K562 (cell line): ENCODE results near the gene SLC31A1. TPM values are rescaled to one million over a fixed set of nuclear protein-coding genes. Genes with fewer than 3 reads are reported as not detected.

ENCODE experiments used
- ARID3B ChIP-seq: fragments of 250-450 bp; sonication (Bioruptor Pico); IDR thresholded peaks from 2 replicates; pipeline ENCODE4 v1.4.0; 2020; ENCODE audit warnings: borderline replicate concordance
- ETV1 ChIP-seq: fragments of 450-650 bp; conservative IDR thresholded peaks from 2 replicates; pipeline ENCODE4 v1.6.1; 2016; ENCODE audit warnings: missing genetic modification characterization, control low read depth, low read depth, missing compliant biosample characterization
- IRF1 ChIP-seq: sonication (generic); formaldehyde crosslinking; IDR thresholded peaks from 2 replicates; pipeline ENCODE4 v1.8.0; 2022; ENCODE audit warnings: missing genetic modification reagents, mild to moderate bottlenecking, borderline replicate concordance
- KAT7 ChIP-seq: sonication (generic); formaldehyde crosslinking; IDR thresholded peaks from 2 replicates; pipeline ENCODE4 v1.8.0; 2022; ENCODE audit warnings: missing genetic modification reagents, mild to moderate bottlenecking, borderline replicate concordance
- MXI1 ChIP-seq: IDR thresholded peaks from 2 replicates; pipeline ENCODE4 v1.6.1; 2011; ENCODE audit warnings: low read depth, mild to moderate bottlenecking, improper control_type of control experiment, low read length
- RNF219 ChIP-seq: fragments of 250-450 bp; sonication (Bioruptor Pico); IDR thresholded peaks from 2 replicates; pipeline ENCODE4 v1.5.0; 2022; ENCODE audit warnings: mild to moderate bottlenecking
- SREBF1 ChIP-seq: fragments of 150-350 bp; IDR thresholded peaks from 2 replicates; pipeline ENCODE4 v1.6.1; 2014; ENCODE audit warnings: antibody characterized with exemption, low read depth, low read length, borderline replicate concordance
- ZKSCAN8 ChIP-seq: fragments of 200-800 bp; sonication (Bioruptor generic); IDR thresholded peaks from 2 replicates; pipeline ENCODE4 v1.6.1; 2016; ENCODE audit warnings: missing genetic modification characterization, missing compliant biosample characterization
- ZNF239 ChIP-seq: fragments of 250-450 bp; sonication (Bioruptor Pico); IDR thresholded peaks from 2 replicates; pipeline ENCODE4 v1.4.0; 2020; ENCODE audit warnings: mild to moderate bottlenecking
- ZNF699 ChIP-seq: fragments of 250-450 bp; sonication (Bioruptor Pico); IDR thresholded peaks from 2 replicates; pipeline ENCODE4 v1.8.0; 2021; ENCODE audit warnings: mild to moderate bottlenecking, moderate library complexity; ENCODE audit not compliant: insufficient replicate concordance
- polyA plus RNA-seq, 8 experiments: library from polyadenylated mRNA; depleted of rRNA in 4 of 8; stranded (reverse) in 5 of 8; unstranded in 3 of 8; fragments of >200 nt; fragmentation: Nextera tagmentation in 2 of 8; fragmentation: Illumina TruSeq in 1 of 8; extraction: Ambion mirVana in 2 of 8; extraction: Trizol in 1 of 8; gene quantifications; 2 replicates each; pipeline versions ENCODE4 v1.2.1 to v1.2.3, GENCODE V29; 2011 to 2014; ENCODE audit warnings: inconsistent platforms in 1 of 8, missing spikeins in 1 of 8
- total RNA-seq, 7 experiments: library from RNA; depleted of rRNA in 6 of 7; stranded (reverse); fragments of >200 nt in 6 of 7; fragmentation: Illumina TruSeq in 2 of 7; extraction: Trizol in 2 of 7; gene quantifications; 2 replicates each; pipeline versions ENCODE4 v1.2.1 to v1.2.3, GENCODE V29; 2011 to 2021; ENCODE audit warnings: low replicate concordance in 1 of 7

Gene SLC31A1
- total and polyA plus RNA-seq, 9 of the 15 experiments (the other 6 are each of a cell fraction or from before 2014, with no cell fraction given): 15.4 to 40.7 (median 25.9) TPM

- TF ChIP-seq ZNF699 (CRISPR knock-in tag) (no peak), ETV1 (tag) (no peak), MXI1 (no peak), SREBF1 (no peak), ARID3B (CRISPR knock-in tag) (no peak), ZKSCAN8 (CRISPR knock-in tag) (no peak), IRF1 (CRISPR knock-in tag) (no peak), KAT7 (no peak), ZNF239 (CRISPR knock-in tag) (no peak), RNF219 (CRISPR knock-in tag) (no peak)
- TF ChIP-seq, all 486 proteins: peak for 0
Observed at GRCh38 chr9:113241161-113241560, 19.8 kb downstream of the SLC31A1 start (continued).
